Suprapubic skin (tissue), 4 donors: Measurements from ENCODE around the gene GALNT12. TPM values are rescaled to one million over a fixed set of nuclear protein-coding genes. Genes with fewer than 3 reads are reported as not detected.

Source experiments
- DNase-seq, 2 donors: peaks; one replicate each; pipeline ENCODE4 v3.0.0-alpha.2; 2019; ENCODE audit warnings: low spot score in 2 of 2
- H3K27ac ChIP-seq: fragments of 200-600 bp; sonication (generic); one replicate; pipeline ENCODE4 v1.5.1; 2019
- H3K27me3 ChIP-seq: fragments of 200-600 bp; sonication (generic); one replicate; pipeline ENCODE4 v1.5.1; 2019
- H3K36me3 ChIP-seq: fragments of 200-600 bp; sonication (generic); one replicate; pipeline ENCODE4 v1.5.1; 2019
- H3K4me1 ChIP-seq: fragments of 200-600 bp; sonication (generic); one replicate; pipeline ENCODE4 v1.5.1; 2019
- H3K4me3 ChIP-seq: fragments of 200-600 bp; sonication (generic); one replicate; pipeline ENCODE4 v1.5.1; 2019; ENCODE audit warnings: mild to moderate bottlenecking
- H3K9me3 ChIP-seq: fragments of 200-600 bp; sonication (generic); one replicate; pipeline ENCODE4 v1.5.1; 2019
- EP300 ChIP-seq: sonication (generic); formaldehyde crosslinking; IDR thresholded peaks from one replicate; pipeline ENCODE4 v1.6.1; 2017; ENCODE audit warnings: antibody characterized with exemption
- POLR2A ChIP-seq, 2 donors: fragments of 450-650 bp; IDR thresholded peaks; one replicate each; pipeline ENCODE4 v1.6.1; 2017; ENCODE audit warnings: antibody characterized with exemption in 2 of 2, mild to moderate bottlenecking in 2 of 2, moderate library complexity in 2 of 2
- POLR2AphosphoS5 ChIP-seq, 3 donors: sonication (generic); formaldehyde crosslinking; IDR thresholded peaks; one replicate each; pipeline ENCODE4 v1.6.1; 2017; ENCODE audit warnings: antibody characterized with exemption in 3 of 3
- WGBS: methylation state at CpG from one replicate; pipeline ENCODE4 v1.1.5; 2018; 5-methylcytosine and 5-hydroxymethylcytosine counted together
- total RNA-seq, 4 donors: library from RNA; depleted of rRNA; stranded (reverse); fragments of >200 nt; gene quantifications; one replicate each; pipeline ENCODE4 v1.1.0, GENCODE V29; 2016
- TF ChIP-seq, protein P1 (sequence below), 2 donors: fragments of 200-600 bp in 1 of 2; fragments of 450-650 bp in 1 of 2; sonication (generic) in 1 of 2; IDR thresholded peaks; one replicate each; pipeline ENCODE4 v1.5.1; 2016 to 2019; ENCODE audit warnings: antibody characterized with exemption in 2 of 2, mild to moderate bottlenecking in 1 of 2, moderate library complexity in 1 of 2

Gene GALNT12
- total RNA-seq, 4 donors from 2014 or later = 1.4 to 8.0 (median 5.5) TPM

DNA sequence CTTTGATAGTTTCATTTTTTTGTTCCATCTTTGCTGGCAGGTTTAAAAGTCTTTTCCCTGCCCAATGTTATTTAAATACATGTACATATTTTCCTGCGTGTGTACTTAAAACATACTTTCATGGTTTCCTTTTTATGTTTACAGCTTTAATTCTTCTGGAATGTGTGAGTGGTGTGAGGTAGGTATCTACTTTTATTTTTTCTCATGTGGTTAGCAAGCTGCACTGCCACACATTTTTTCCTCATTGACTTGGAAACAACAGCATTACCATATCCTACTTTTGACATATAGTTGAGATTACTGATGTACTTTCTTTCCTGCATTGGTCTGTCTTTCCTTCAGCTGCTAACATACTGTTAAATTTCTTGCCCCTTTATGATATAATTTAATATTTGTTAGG is 84.8 kb downstream of the GALNT12 start:
- no peak overlapping the region for H3K4me3 ChIP-seq
- no peaks in the 10 kb centered on the region for H3K9me3 ChIP-seq
- H3K36me3 ChIP-seq = no peaks in the 10 kb centered on the region
- WGBS = 69% methylated on average over 1 of the region's 1 CpG
- H3K4me1 ChIP-seq = peaks cover 21% of the 10 kb centered on the region
- H3K27ac ChIP-seq = no peak overlapping the region
- no peaks in the 10 kb centered on the region for H3K27me3 ChIP-seq
- DNase-seq = no peak
- no peak for TF ChIP-seq POLR2A (IDR thresholded peaks at IDR 0.05)
- no peak for TF ChIP-seq EP300
- TF ChIP-seq, protein P1, sequence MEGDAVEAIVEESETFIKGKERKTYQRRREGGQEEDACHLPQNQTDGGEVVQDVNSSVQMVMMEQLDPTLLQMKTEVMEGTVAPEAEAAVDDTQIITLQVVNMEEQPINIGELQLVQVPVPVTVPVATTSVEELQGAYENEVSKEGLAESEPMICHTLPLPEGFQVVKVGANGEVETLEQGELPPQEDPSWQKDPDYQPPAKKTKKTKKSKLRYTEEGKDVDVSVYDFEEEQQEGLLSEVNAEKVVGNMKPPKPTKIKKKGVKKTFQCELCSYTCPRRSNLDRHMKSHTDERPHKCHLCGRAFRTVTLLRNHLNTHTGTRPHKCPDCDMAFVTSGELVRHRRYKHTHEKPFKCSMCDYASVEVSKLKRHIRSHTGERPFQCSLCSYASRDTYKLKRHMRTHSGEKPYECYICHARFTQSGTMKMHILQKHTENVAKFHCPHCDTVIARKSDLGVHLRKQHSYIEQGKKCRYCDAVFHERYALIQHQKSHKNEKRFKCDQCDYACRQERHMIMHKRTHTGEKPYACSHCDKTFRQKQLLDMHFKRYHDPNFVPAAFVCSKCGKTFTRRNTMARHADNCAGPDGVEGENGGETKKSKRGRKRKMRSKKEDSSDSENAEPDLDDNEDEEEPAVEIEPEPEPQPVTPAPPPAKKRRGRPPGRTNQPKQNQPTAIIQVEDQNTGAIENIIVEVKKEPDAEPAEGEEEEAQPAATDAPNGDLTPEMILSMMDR (IDR thresholded peaks at IDR 0.05) = no peak
- TF ChIP-seq POLR2AphosphoS5 (IDR thresholded peaks at IDR 0.05) = no peak

DNA sequence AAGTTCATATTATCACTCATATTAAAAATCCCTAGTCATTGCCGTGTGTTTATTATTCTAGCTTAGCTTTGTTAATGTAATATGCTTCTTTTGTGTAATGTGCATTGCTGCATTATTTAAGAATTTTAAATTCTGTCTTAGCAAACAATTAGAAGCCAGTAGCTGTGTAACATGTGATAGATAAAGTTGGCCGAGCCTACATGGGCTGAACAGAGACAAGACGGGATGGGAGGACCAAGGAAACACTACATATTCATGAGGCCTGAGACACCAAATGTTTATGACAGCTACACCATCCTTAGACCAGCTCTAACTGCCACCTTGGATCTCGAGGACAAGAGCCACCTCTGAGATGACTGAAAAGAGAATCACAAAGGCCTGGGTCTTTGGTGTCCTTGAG is 85.2 kb downstream of the GALNT12 start:
- Histone ChIP-seq H3K9me3 (no peaks in the 10 kb centered on the region), H3K27me3 (no peaks in the 10 kb centered on the region), H3K4me3 (no peak overlapping the region), H3K4me1 (peaks cover 18% of the 10 kb centered on the region), H3K36me3 (no peaks in the 10 kb centered on the region), H3K27ac (no peak overlapping the region)
- TF ChIP-seq POLR2A (IDR thresholded peaks at IDR 0.05) (no peak), POLR2AphosphoS5 (IDR thresholded peaks at IDR 0.05) (no peak)
- TF ChIP-seq, protein P1 (IDR thresholded peaks at IDR 0.05) = no peak
- no peak for DNase-seq
- 78% methylated on average over 4 of the region's 4 CpGs for WGBS

DNA sequence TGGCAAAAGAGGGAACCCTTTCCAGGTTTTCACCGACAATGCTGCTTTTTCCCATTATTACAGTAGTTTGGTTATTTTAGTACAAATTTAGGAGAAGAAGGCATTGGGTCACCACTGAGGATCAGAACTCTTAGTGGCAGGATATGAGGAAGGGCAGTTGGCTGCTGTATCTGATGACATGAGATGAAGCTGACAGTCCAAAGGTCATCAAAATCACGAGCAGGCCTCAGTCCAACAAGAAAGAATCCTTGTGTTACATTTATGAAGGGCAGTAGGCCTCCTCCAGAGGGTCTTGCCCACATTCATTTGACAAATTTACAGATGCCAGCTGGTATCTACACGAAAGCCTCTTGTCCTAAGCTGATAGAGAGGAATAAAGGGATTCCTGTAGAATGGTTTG is 86.7 kb downstream of the GALNT12 start:
- TF ChIP-seq, protein P1 (IDR thresholded peaks at IDR 0.05) = no peak
- no peak for TF ChIP-seq POLR2A (IDR thresholded peaks at IDR 0.05)
- TF ChIP-seq POLR2AphosphoS5 (IDR thresholded peaks at IDR 0.05) = no peak
- TF ChIP-seq EP300 = no peak
- Histone ChIP-seq H3K4me1 (peaks cover 5% of the 10 kb centered on the region), H3K36me3 (no peaks in the 10 kb centered on the region), H3K27me3 (no peaks in the 10 kb centered on the region), H3K4me3 (no peak overlapping the region), H3K27ac (no peak overlapping the region), H3K9me3 (no peaks in the 10 kb centered on the region)
- WGBS = 73% methylated on average over 3 of the region's 3 CpGs
- no peak for DNase-seq

DNA sequence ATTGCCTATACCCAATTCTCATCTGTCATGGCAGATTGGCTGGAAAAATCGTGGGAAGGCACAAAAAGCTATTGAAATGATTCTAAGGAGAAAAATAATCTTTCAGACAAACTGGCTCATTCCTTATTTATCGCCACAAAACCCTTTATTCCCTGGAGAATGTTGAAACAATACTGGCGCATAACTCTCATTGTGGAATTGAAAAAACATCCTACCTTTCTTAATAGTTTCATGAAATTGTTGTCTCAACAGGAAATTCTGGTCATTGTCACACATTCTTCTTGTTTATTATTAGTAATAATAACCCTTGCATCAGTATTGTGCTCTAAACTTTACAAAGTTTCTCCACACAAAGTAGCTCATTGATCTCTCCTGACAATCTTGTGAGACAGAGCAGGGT is 87.3 kb downstream of the GALNT12 start:
- TF ChIP-seq, protein P1 (IDR thresholded peaks at IDR 0.05) = no peak
- TF ChIP-seq EP300 (no peak), POLR2A (IDR thresholded peaks at IDR 0.05) (no peak), POLR2AphosphoS5 (IDR thresholded peaks at IDR 0.05) (no peak)
- WGBS = 74% methylated on average over 3 of the region's 3 CpGs
- H3K27ac ChIP-seq = no peak overlapping the region

DNA sequence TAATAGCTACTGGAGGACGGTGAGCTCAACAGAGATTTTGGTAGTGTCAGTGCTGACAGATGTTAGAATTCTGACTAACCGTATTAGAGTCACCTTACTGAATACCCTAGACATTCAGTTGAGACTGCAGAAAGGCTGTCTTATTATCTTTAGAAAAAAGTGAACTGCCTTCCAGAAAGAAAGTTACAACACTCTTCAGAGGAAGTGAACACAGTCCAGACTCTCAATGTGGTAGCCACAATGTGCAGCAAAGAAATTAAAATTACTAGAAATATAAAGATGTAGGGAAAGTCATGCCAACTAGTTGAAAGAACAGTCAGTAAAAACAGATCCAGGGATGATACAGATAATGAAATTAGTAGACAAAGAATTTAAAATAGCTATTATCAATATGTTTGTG is 89.2 kb downstream of the GALNT12 start:
- no peak overlapping the region for H3K4me3 ChIP-seq
- no peaks in the 10 kb centered on the region for H3K9me3 ChIP-seq
- TF ChIP-seq POLR2A (IDR thresholded peaks at IDR 0.05) (no peak), POLR2AphosphoS5 (IDR thresholded peaks at IDR 0.05) (no peak), EP300 (no peak)
- TF ChIP-seq, protein P1 (IDR thresholded peaks at IDR 0.05) = no peak
- 97% methylated on average over 2 of the region's 2 CpGs for WGBS
- H3K36me3 ChIP-seq = no peaks in the 10 kb centered on the region
- no peak for DNase-seq
- no peak overlapping the region for H3K27ac ChIP-seq
- peaks cover 4% of the 10 kb centered on the region for H3K4me1 ChIP-seq
- no peaks in the 10 kb centered on the region for H3K27me3 ChIP-seq

More for the DNA sequence above, 87.3 kb downstream of the GALNT12 start:
- peaks cover 5% of the 10 kb centered on the region for H3K4me1 ChIP-seq
- DNase-seq = no peak
- no peak overlapping the region for H3K4me3 ChIP-seq
- no peaks in the 10 kb centered on the region for H3K27me3 ChIP-seq
- H3K9me3 ChIP-seq = no peaks in the 10 kb centered on the region
- no peaks in the 10 kb centered on the region for H3K36me3 ChIP-seq
